T-helper 2 cell treated with Interferon-gamma antibody and Interleukin-4, amounts not matched to agents 5 μg/mL and 100 μg/mL, for 36 hours (primary cell): ENCODE measurements around the gene ATP8B3.

Experiments used
- DNase-seq: peaks from one replicate; pipeline ENCODE4 v3.0.0; 2021; ENCODE audit warnings: low spot score
- H3K27ac Mint-ChIP-seq: one replicate; pipeline ENCODE4 v1.8.0; 2021; ENCODE audit warnings: mild to moderate bottlenecking, mixed read lengths
- H3K27me3 Mint-ChIP-seq: one replicate; pipeline ENCODE4 v1.8.0; 2021; ENCODE audit warnings: low read depth, mixed read lengths
- H3K36me3 Mint-ChIP-seq: one replicate; pipeline ENCODE4 v1.8.0; 2021; ENCODE audit warnings: low read depth, mixed read lengths
- H3K4me1 Mint-ChIP-seq: one replicate; pipeline ENCODE4 v1.8.0; 2021; ENCODE audit warnings: low read depth, mixed read lengths
- H3K4me3 Mint-ChIP-seq: one replicate; pipeline ENCODE4 v1.8.0; 2022; ENCODE audit warnings: mild to moderate bottlenecking, moderate library complexity, mixed read lengths
- H3K9me3 Mint-ChIP-seq: one replicate; pipeline ENCODE4 v1.8.0; 2021; ENCODE audit warnings: mixed read lengths

ATP8B3 gene

GRCh38 chr19:1845125-1845515 is 33.0 kb upstream of the ATP8B3 start:
- DNase-seq, result no peak
- H3K4me3 Mint-ChIP-seq, result no peak overlapping the region
- no peaks in the 10 kb centered on the region for H3K27me3 Mint-ChIP-seq
- no peaks in the 10 kb centered on the region for H3K9me3 Mint-ChIP-seq
- H3K36me3 Mint-ChIP-seq, result peaks cover 4% of the 10 kb centered on the region
- H3K4me1 Mint-ChIP-seq, result peaks cover 27% of the 10 kb centered on the region
- no peak overlapping the region for H3K27ac Mint-ChIP-seq

- peaks cover 25% of the 10 kb centered on the region for H3K4me1 Mint-ChIP-seq
- no peaks in the 10 kb centered on the region for H3K9me3 Mint-ChIP-seq
- H3K27ac Mint-ChIP-seq, result no peak overlapping the region
- H3K4me3 Mint-ChIP-seq, result no peak overlapping the region
- H3K36me3 Mint-ChIP-seq, result peaks cover 4% of the 10 kb centered on the region
- H3K27me3 Mint-ChIP-seq, result no peaks in the 10 kb centered on the region
- no peak for DNase-seq
Observed at GRCh38 chr19:1844513-1845124, 32.5 kb upstream of the ATP8B3 start.

GRCh38 chr19:1843646-1844394 is 31.7 kb upstream of the ATP8B3 start:
- Mint-ChIP-seq H3K27me3 (no peaks in the 10 kb centered on the region), H3K9me3 (no peaks in the 10 kb centered on the region), H3K36me3 (peaks cover 4% of the 10 kb centered on the region), H3K4me1 (peaks cover 21% of the 10 kb centered on the region), H3K27ac (no peak overlapping the region), H3K4me3 (no peak overlapping the region)
- DNase-seq, result no peak

- no peak for DNase-seq
- no peak overlapping the region for H3K4me3 Mint-ChIP-seq
- H3K9me3 Mint-ChIP-seq, result no peaks in the 10 kb centered on the region
- peaks cover 4% of the 10 kb centered on the region for H3K36me3 Mint-ChIP-seq
- no peaks in the 10 kb centered on the region for H3K27me3 Mint-ChIP-seq
- peaks cover 19% of the 10 kb centered on the region for H3K4me1 Mint-ChIP-seq
- no peak overlapping the region for H3K27ac Mint-ChIP-seq
Observed at GRCh38 chr19:1843116-1843515, 31.0 kb upstream of the ATP8B3 start.

GRCh38 chr19:1841209-1841924 is 29.3 kb upstream of the ATP8B3 start:
- Mint-ChIP-seq H3K36me3 (peaks cover 3% of the 10 kb centered on the region), H3K27ac (peak overlapping the region; percentile 26), H3K4me1 (peaks cover 10% of the 10 kb centered on the region), H3K4me3 (no peak overlapping the region), H3K27me3 (no peaks in the 10 kb centered on the region), H3K9me3 (no peaks in the 10 kb centered on the region)
- no peak for DNase-seq

- Mint-ChIP-seq H3K9me3 (no peaks in the 10 kb centered on the region), H3K4me3 (no peak overlapping the region), H3K27me3 (no peaks in the 10 kb centered on the region), H3K36me3 (no peaks in the 10 kb centered on the region), H3K4me1 (peaks cover 3% of the 10 kb centered on the region), H3K27ac (peak overlapping the region; percentile 7)
- no peak for DNase-seq
Observed at GRCh38 chr19:1840541-1841115, 28.6 kb upstream of the ATP8B3 start.

- no peak for DNase-seq
- H3K27ac Mint-ChIP-seq, result peak overlapping the region; percentile 7
- H3K9me3 Mint-ChIP-seq, result no peaks in the 10 kb centered on the region
- H3K36me3 Mint-ChIP-seq, result no peaks in the 10 kb centered on the region
- H3K4me1 Mint-ChIP-seq, result peaks cover 3% of the 10 kb centered on the region
- H3K4me3 Mint-ChIP-seq, result no peak overlapping the region
- no peaks in the 10 kb centered on the region for H3K27me3 Mint-ChIP-seq
Observed at GRCh38 chr19:1839658-1840540, 27.8 kb upstream of the ATP8B3 start.

- Mint-ChIP-seq H3K36me3 (no peaks in the 10 kb centered on the region), H3K9me3 (no peaks in the 10 kb centered on the region), H3K27ac (no peak overlapping the region), H3K4me3 (no peak overlapping the region), H3K27me3 (no peaks in the 10 kb centered on the region), H3K4me1 (peaks cover 3% of the 10 kb centered on the region)
- DNase-seq, result peak; percentile 27
Observed at GRCh38 chr19:1837625-1838105, 25.6 kb upstream of the ATP8B3 start.

- H3K27ac Mint-ChIP-seq, result no peak overlapping the region
- H3K4me1 Mint-ChIP-seq, result peaks cover 3% of the 10 kb centered on the region
- H3K9me3 Mint-ChIP-seq, result no peaks in the 10 kb centered on the region
- H3K27me3 Mint-ChIP-seq, result no peaks in the 10 kb centered on the region
- no peak overlapping the region for H3K4me3 Mint-ChIP-seq
- no peak for DNase-seq
- no peaks in the 10 kb centered on the region for H3K36me3 Mint-ChIP-seq
Observed at GRCh38 chr19:1837222-1837565, 25.1 kb upstream of the ATP8B3 start.

GRCh38 chr19:1836458-1837221 is 24.6 kb upstream of the ATP8B3 start:
- no peak for DNase-seq
- Mint-ChIP-seq H3K27me3 (no peaks in the 10 kb centered on the region), H3K27ac (no peak overlapping the region), H3K4me1 (peaks cover 3% of the 10 kb centered on the region), H3K36me3 (no peaks in the 10 kb centered on the region), H3K4me3 (no peak overlapping the region), H3K9me3 (no peaks in the 10 kb centered on the region)

- no peak for DNase-seq
- Mint-ChIP-seq H3K4me3 (no peak overlapping the region), H3K4me1 (no peaks in the 10 kb centered on the region), H3K9me3 (no peaks in the 10 kb centered on the region), H3K27me3 (no peaks in the 10 kb centered on the region), H3K27ac (no peak overlapping the region), H3K36me3 (peaks cover 4% of the 10 kb centered on the region)
Observed at GRCh38 chr19:1833540-1833939, 21.5 kb upstream of the ATP8B3 start.

GRCh38 chr19:1832046-1832663 is 20.1 kb upstream of the ATP8B3 start:
- peaks cover 4% of the 10 kb centered on the region for H3K36me3 Mint-ChIP-seq
- H3K27me3 Mint-ChIP-seq, result no peaks in the 10 kb centered on the region
- DNase-seq, result no peak
- no peaks in the 10 kb centered on the region for H3K4me1 Mint-ChIP-seq
- H3K9me3 Mint-ChIP-seq, result no peaks in the 10 kb centered on the region
- H3K4me3 Mint-ChIP-seq, result no peak overlapping the region
- H3K27ac Mint-ChIP-seq, result no peak overlapping the region
